ENCODE measurements around the gene RNF223. TPM values are rescaled to one million over a fixed set of nuclear protein-coding genes. Genes with fewer than 3 reads are reported as not detected.

RNF223 gene
- total RNA-seq, 1 experiment from 2014 or later: not detected

- Mint-ChIP-seq H3K36me3 (ENCODE audit: insufficient read depth in 1 of 3, low read depth in 3 of 3) (peaks cover 5 to 18% (median 17%) of the 10 kb centered on the region in 3 experiments; a peak in 6 of 7 replicates), H3K27ac (no peak overlapping the region), H3K4me1 (peaks cover 7 to 14% of the 10 kb centered on the region in 2 experiments), H3K9me3 (no peaks in the 10 kb centered on the region), H3K27me3 (ENCODE audit: low read depth) (peaks cover 35% of the 10 kb centered on the region), H3K4me3 (peak overlapping the region; percentile 45 to 68; a peak in 3 of 5 replicates)
- no CpG with 5 or more reads among the region's 73 CpGs for WGBS (ENCODE audit: extremely low coverage, insufficient read length, low lambda C conversion rate)
- Histone ChIP-seq H3K4ac (ENCODE audit: low read depth, low read length) (no peak overlapping the region), H3K9me3 (ENCODE audit: control insufficient read depth, low read depth, low read length) (no peaks in the 10 kb centered on the region), H3K18ac (ENCODE audit: insufficient read length, low read depth, low read length) (no peak overlapping the region), H3K9ac (ENCODE audit: extremely low read depth, insufficient read length, low read length) (no peak overlapping the region), H3K23ac (ENCODE audit: insufficient read length, low read depth, low read length) (no peak overlapping the region), H3K56ac (ENCODE audit: insufficient read length, low read depth, low read length) (no peak overlapping the region), H3K23me2 (ENCODE audit: insufficient read length, low read depth, low read length, poor library complexity, severe bottlenecking) (peaks cover 10% of the 10 kb centered on the region), H2AFZ (ENCODE audit: low read length) (no peak overlapping the region), H2AK5ac (ENCODE audit: insufficient read length, low read length) (no peak overlapping the region), H3K4me1 (ENCODE audit: insufficient read depth, low read length) (peaks cover 4% of the 10 kb centered on the region; the same call in 1 of the 2 replicates), H2BK5ac (ENCODE audit: insufficient read length, low read length) (no peak overlapping the region), H4K5ac (ENCODE audit: insufficient read length, low read depth, low read length) (no peak overlapping the region), H3K27me3 (ENCODE audit: insufficient read depth, low read length) (no peaks in the 10 kb centered on the region; the same call in 1 of the 2 replicates), H3K79me1 (ENCODE audit: insufficient read depth, low read depth, low read length, poor library complexity, severe bottlenecking) (no peaks in the 10 kb centered on the region), H3T11ph (ENCODE audit: low read length) (no peak overlapping the region), H3K79me2 (ENCODE audit: insufficient read depth, low read length) (no peaks in the 10 kb centered on the region), H2BK15ac (ENCODE audit: low read depth, low read length) (no peak overlapping the region), H3K4me2 (ENCODE audit: insufficient read depth, insufficient read length, low read length) (no peak overlapping the region), H3K27ac (ENCODE audit: insufficient read length, low read depth, low read length) (no peak overlapping the region), H4K8ac (replicated peaks; ENCODE audit: insufficient read length, low read depth, low read length) (no peak overlapping the region), H2BK12ac (ENCODE audit: insufficient read length, low read depth, low read length) (no peak overlapping the region), H2BK20ac (ENCODE audit: low read depth, low read length, poor library complexity, severe bottlenecking) (no peak overlapping the region), H4K91ac (ENCODE audit: insufficient read length, low read depth, low read length) (no peak overlapping the region), H3K14ac (ENCODE audit: insufficient read depth, low read length) (no peak overlapping the region), H2BK120ac (ENCODE audit: low read depth, low read length, poor library complexity, severe bottlenecking) (no peak overlapping the region), H4K20me1 (ENCODE audit: control insufficient read depth, insufficient read depth, insufficient read length) (no peaks in the 10 kb centered on the region)
- peak; percentile 92 for TF ChIP-seq CTCF (conservative IDR thresholded peaks at IDR 0.05)
- DNase-seq: peak; percentile 97
Observed at GRCh38 chr1:1033009-1033587, 41.0 kb downstream of the RNF223 start.
